Stromal cell of bone marrow (primary cell): ENCODE measurements around the gene NRM.
A peak's percentile ranks its signal among the peaks of the same experiment; 100 is the strongest.
"Not testable (repeated sequence)": the region's sequence is repeated elsewhere in the genome, so short reads cannot be mapped to it uniquely, and the experiment has no call there.

Experiments
- DNase-seq: peaks from one replicate; pipeline ENCODE4 v3.0.0-alpha.2; 2012; ENCODE audit warnings: low read depth

Gene NRM

DNA sequence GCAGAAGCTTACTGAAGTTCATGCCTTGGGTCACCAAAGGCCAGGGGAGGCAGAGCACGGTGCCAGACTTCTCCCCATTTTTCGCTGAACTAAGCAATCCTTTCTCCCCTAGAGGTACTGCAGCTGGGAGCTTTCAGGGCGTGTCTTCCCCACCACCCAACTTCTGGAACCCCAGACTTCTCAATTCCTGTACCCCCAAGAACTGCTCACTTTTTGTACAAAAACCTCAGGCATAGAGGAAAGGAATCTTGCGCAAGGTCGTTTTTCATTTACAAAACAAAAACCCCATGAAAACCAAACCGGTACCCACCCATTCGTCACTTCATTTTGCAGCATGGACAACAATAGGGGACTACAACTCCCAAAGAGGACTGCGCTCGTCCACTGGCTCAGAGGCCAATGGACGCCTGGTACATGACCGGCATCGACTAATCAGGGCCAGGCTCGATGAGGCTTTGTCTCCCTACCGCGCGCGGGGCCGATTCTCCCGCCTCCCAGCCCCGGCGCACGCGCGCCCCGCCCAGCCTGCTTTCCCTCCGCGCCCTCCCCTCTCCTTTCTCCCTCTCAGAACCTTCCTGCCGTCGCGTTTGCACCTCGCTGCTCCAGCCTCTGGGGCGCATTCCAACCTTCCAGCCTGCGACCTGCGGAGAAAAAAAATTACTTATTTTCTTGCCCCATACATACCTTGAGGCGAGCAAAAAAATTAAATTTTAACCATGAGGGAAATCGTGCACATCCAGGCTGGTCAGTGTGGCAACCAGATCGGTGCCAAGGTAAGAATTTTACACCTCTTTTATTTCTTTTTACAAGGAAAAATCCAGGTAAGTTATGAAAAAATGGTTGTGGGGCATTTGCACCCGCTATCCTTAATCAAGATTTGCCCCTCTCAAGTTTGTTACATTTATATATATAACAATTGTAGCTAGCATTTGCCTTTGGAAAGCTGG is 29.3 kb upstream of the NRM start, which contains the start of gene TUBB:
TSS of gene TUBB (plus strand) at position 562 of the 947 bp plus-strand sequence. CDS start at position 717, 155 bp downstream.
- peak; percentile 98 for DNase-seq

GRCh38 chr6:30719356-30719755 is 28.6 kb upstream of the NRM start:
- no peak for DNase-seq

DNA sequence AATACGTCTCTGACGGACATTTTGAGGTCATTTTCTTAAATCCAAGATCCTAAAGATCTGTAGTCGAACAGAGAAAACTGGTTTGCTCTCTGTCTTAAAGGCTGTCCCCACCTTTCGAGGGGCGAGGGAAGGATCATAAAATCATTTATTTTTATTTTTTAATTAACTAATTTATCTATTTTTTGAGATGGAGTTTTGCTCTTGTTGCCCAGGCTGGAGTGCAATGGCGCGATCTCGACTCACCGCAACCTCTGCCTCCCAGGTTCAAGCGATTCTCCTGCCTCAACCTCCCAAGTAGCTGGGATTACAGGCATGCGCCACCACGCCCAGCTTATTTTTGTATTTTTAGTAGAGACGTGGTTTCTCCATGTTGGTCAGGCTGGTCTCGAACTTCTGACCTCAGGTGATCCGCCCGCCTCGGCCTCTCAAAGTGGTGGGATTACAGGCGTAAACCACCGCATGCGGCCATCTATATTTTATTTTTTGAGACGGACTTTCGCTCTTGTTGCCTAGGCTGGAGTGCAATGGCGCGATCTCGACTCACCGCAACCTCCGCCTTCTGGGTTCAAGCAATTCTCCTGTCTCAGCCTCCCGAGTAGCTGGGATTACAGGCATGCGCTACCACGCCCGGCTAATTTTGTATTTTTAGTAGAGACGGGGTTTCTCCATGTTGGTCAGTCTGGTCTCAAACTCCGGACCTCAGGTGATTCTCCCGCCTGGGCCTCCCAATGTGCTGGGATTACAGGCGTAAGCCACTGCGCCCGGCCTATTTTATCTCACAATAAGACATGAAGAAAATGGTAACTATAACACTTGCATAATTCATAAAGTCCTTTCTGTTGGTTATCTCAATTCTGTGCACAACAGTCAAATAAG is 27.3 kb upstream of the NRM start:
- not testable (repeated sequence) for DNase-seq

DNA sequence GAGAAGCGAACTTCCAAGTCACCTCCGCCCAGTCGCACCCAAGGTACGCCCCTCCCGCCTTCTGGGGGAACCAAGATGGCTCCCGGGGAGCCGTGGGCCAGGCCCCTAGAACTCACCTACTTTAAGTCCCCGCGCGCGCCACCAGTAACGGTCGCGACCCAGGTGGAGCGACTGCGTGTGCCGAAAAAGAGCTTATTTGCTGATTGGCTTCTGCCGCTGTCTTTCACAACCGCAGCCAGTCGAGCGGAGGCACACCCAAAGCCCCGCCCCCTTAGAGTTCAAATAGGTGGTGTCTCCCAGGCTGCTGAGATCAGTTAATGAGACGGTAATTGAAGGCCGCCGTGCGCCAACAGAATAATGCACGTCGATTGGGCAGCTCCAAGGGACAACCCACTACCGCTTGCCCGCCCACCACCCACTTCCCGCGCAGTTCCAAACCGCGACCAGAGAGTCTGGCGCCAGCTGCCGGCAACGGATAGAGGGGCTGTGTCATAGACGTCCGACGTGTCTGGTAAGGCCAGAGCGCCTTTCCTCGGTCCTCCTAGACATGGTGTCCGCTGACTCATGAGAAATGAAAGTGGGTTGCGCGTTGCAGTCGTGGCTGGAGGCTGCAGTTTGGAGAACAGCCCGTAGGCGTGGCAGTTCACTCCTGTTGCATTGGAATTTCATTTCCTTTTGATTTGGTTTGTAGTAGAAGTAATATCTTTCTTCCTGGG is 26.5 kb upstream of the NRM start, which contains the start of gene MDC1:
TSS of gene MDC1 (minus strand) at position 153 of the 716 bp plus-strand sequence. CDS start 2,106 bp downstream, outside the sequence.
- DNase-seq = peak; percentile 100

DNA sequence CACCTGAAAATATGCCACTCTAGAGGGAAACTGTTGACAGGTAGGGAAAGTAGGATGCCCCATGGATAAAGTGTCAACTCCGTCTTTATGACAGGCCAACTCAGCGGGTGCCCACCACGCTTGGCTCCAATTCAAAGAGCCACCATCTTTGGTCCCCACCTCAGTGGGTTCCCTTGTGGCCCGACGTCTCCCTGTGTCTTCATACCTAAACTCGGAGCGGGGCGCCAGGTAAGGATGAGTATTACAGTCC is 26.0 kb upstream of the NRM start:
- no peak for DNase-seq

DNA sequence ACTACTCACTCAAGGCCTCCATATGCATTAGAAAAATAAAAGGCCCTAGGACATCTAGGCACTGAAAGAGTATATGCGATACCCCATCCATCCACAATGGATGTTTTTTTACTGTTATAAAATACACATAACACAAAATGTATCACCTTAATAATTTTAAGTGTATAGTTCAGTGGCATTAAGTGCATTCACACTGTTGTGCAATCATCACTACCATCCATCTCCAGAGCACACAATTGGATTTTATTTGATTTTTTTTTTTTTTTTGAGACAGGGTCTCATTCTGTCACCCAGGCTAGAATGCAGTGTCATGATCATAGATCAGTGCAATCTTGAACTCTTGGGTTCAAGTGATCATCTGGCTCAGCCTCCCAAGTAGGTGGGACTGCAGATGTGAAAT is 23.5 kb upstream of the NRM start:
- no peak for DNase-seq

- no peak for DNase-seq
Observed at GRCh38 chr6:30712441-30712945, 21.7 kb upstream of the NRM start.

- DNase-seq = no peak
Observed at GRCh38 chr6:30711758-30712380, 21.1 kb upstream of the NRM start.

GRCh38 chr6:30709101-30709868 is 18.5 kb upstream of the NRM start:
- no peak for DNase-seq

- DNase-seq = no peak
Observed at GRCh38 chr6:30707281-30707850, 16.6 kb upstream of the NRM start.

- no peak for DNase-seq
Observed at GRCh38 chr6:30705620-30706019, 14.8 kb upstream of the NRM start.

- no peak for DNase-seq
Observed at GRCh38 chr6:30703821-30704220, 13.0 kb upstream of the NRM start.

GRCh38 chr6:30703011-30703410 is 12.2 kb upstream of the NRM start:
- no peak for DNase-seq

DNA sequence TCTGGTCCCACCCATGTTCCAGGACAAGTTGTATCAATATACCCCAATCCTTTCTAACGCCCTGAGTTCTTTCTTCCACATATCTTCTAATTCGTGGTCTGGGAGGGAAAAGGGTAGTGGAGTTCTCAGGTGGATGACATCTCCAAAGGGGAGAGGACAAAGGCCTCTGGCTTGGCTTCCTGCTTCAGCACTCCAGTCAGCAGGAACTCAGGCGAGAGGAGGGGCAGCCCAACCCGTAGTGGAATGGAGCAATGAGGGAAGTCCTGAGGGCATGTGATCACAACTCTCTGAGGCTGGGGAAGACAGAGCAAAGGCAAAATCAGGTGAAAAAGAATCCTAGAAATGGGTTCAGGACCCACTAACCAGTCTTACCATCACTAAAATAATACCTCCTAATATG is 9.6 kb upstream of the NRM start:
- DNase-seq = no peak

DNA sequence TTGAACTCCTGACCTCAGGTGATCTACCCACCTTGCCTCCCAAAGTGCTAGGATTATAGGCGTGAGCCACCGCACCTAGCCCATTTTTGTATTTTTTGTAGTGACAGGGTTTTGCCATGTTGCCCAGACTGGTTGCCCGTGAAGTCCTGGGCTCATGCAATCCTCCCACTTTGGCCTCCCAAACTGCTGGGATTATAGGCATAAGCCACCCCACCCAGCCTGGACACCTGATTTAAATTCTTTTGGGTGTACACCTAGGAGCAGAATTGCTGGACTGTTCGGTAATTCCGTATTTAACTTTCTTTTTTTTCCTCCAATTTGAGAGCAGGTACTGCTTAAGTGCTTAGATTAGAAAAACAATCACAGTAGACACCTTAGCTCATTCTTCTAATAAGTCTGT is 5.6 kb upstream of the NRM start:
- DNase-seq = no peak

GRCh38 chr6:30691208-30691847 is 544 bp upstream of the NRM start:
- no peak for DNase-seq

GRCh38 chr6:30689985-30690384 is 799 bp downstream of the NRM start:
- DNase-seq = no peak

- no peak for DNase-seq
Observed at GRCh38 chr6:30689022-30689865, 1.5 kb downstream of the NRM start.

DNA sequence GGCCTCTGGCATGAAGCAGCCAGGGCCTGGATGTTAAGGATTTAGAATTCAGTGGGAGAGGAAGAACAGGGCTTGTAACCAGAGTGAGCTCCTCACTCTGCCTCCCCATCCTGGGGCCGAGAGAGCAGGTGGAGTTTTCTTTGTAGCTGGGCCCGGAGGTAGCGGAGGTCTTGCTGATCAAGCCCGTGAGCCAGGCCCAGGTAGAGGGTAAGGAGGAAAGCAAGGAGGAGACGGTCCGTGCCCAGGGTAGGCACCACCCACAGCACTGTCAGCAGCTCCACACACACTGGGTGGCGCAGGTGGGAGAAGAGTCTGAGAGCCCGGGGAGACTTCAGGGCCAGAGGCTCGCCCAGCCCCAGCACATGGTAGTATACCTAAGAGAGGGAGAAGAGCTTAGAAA is 2.2 kb downstream of the NRM start:
- no peak for DNase-seq
